Thyroid gland (tissue), 4 donors: ENCODE measurements around the gene BSPRY. TPM values are rescaled to one million over a fixed set of nuclear protein-coding genes. Genes with fewer than 3 reads are reported as not detected.
"Not testable (repeated sequence)": the region's sequence is repeated elsewhere in the genome, so short reads cannot be mapped to it uniquely, and the experiment has no call there.

ENCODE experiments used
- DNase-seq, 2 donors: peaks; one replicate each; pipeline ENCODE4 v3.0.0-alpha.2; 2019
- H3K27ac ChIP-seq, 3 donors: fragments of 200-600 bp; sonication (generic); 1 replicate in 2 of 3; 2 replicates in 1 of 3; pipeline ENCODE4 v1.5.1; 2016 to 2019; ENCODE audit warnings: mild to moderate bottlenecking in 1 of 3, moderate library complexity in 1 of 3
- H3K27me3 ChIP-seq: fragments of 200-600 bp; sonication (generic); one replicate; pipeline ENCODE4 v1.5.1; 2019
- H3K36me3 ChIP-seq, 2 donors: fragments of 200-600 bp; sonication (generic); one replicate each; pipeline ENCODE4 v1.5.1; 2016 to 2019
- H3K4me1 ChIP-seq, 2 donors: fragments of 200-600 bp; sonication (generic); one replicate each; pipeline ENCODE4 v1.5.1; 2017 to 2019
- H3K4me3 ChIP-seq, 3 donors: fragments of 200-600 bp; sonication (generic); replicated peaks in 1 of 3; 1 replicate in 2 of 3; 2 replicates in 1 of 3; pipeline ENCODE4 v1.5.1; 2016; ENCODE audit warnings: mild to moderate bottlenecking in 1 of 3
- H3K9me3 ChIP-seq: fragments of 200-600 bp; sonication (generic); one replicate; pipeline ENCODE4 v1.5.1; 2017
- POLR2A ChIP-seq, 2 donors: fragments of 450-650 bp; IDR thresholded peaks; one replicate each; pipeline ENCODE4 v1.6.1; 2017; ENCODE audit warnings: antibody characterized with exemption in 2 of 2, mild to moderate bottlenecking in 2 of 2, moderate library complexity in 1 of 2
- whole genome bisulfite sequencing, 2 donors: methylation state at CpG; one replicate each; pipeline ENCODE4 v1.1.5; 2017; 5-methylcytosine and 5-hydroxymethylcytosine counted together
- intact Hi-C: fragments of 100-400 bp; cut with DNase I; formaldehyde crosslinking; loops from one replicate; pipeline ENCODE4 v1.15.1; 2023
- total RNA-seq, 4 donors: library from RNA; depleted of rRNA; stranded (reverse); fragments of >200 nt; gene quantifications; one replicate each; pipeline ENCODE4 v1.2.3, GENCODE V29; 2016
- TF ChIP-seq, protein P1 (sequence below), 6 experiments: fragments of 200-600 bp in 3 of 6; fragments of 450-650 bp in 3 of 6; sonication (generic) in 3 of 6; IDR thresholded peaks; one replicate each; pipeline ENCODE4 v1.5.1; 2016 to 2019; ENCODE audit warnings: antibody characterized with exemption in 6 of 6, mild to moderate bottlenecking in 2 of 6, inconsistent platforms in 1 of 6, moderate library complexity in 1 of 6

The BSPRY gene
- total RNA-seq, 4 donors from 2014 or later, result 53.2 to 79.7 (median 67.1) TPM

DNA sequence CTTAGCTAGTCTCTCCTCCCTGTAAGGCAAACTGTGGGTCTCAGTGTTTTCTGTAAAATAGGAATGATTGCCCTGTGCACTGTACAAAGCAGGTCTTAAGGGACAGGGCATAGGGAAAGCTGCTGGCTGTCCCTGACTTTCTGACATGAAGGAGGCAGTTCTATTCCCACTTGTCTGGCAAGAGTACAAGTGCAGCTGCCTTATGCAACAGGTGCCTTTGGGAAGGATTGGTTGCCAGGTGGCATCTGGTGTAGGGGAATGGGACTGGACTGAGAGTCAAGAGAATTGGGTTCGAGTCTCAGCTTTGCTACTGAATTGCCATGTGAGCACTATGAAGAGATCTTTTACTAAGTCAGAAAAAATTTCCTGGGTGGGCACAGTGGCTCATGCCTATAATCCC, 10.0 kb downstream of the BSPRY start:
- peaks cover 16 to 28% of the 10 kb centered on the region in 2 donors for H3K4me1 ChIP-seq
- H3K27me3 ChIP-seq, result no peaks in the 10 kb centered on the region
- H3K9me3 ChIP-seq, result no peaks in the 10 kb centered on the region
- WGBS, 2 donors, result 62 to 100% methylated on average over 1 of the region's 1 CpG
- no peak for TF ChIP-seq POLR2A (IDR thresholded peaks at IDR 0.05)
- TF ChIP-seq, protein P1, sequence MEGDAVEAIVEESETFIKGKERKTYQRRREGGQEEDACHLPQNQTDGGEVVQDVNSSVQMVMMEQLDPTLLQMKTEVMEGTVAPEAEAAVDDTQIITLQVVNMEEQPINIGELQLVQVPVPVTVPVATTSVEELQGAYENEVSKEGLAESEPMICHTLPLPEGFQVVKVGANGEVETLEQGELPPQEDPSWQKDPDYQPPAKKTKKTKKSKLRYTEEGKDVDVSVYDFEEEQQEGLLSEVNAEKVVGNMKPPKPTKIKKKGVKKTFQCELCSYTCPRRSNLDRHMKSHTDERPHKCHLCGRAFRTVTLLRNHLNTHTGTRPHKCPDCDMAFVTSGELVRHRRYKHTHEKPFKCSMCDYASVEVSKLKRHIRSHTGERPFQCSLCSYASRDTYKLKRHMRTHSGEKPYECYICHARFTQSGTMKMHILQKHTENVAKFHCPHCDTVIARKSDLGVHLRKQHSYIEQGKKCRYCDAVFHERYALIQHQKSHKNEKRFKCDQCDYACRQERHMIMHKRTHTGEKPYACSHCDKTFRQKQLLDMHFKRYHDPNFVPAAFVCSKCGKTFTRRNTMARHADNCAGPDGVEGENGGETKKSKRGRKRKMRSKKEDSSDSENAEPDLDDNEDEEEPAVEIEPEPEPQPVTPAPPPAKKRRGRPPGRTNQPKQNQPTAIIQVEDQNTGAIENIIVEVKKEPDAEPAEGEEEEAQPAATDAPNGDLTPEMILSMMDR (IDR thresholded peaks at IDR 0.05), result no peak
- peak in 1 of 2 donors; percentile 37 for DNase-seq
- no peak overlapping the region for H3K4me3 ChIP-seq
- intact Hi-C loops, result no loop called here
- no peaks in the 10 kb centered on the region for H3K36me3 ChIP-seq
- no peak overlapping the region for H3K27ac ChIP-seq

DNA sequence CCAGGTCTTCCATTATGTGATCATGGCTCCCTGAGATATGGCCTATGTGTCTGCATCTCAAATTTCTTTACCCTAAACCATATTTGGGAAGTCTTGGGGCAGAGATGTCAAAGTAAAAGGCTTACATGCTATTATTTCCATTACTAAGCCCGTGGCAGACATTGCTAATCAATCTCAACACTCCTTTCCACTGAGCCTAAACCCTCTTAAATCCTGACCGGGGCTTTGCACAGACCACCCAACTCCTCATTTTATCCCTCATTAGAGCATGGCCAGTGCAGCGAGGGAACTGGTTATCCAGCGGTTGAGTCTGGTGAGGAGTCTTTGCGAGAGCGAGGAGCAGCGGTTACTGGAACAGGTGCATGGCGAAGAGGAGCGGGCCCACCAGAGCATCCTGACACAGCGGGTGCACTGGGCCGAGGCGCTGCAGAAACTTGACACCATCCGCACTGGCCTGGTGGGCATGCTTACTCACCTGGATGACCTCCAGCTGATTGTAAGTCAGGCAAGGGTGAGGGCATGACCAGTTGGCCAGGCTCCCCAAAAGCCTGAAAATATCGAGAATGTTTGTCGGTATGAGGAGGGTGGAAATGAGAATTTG, 11.0 kb downstream of the BSPRY start:
- H3K27me3 ChIP-seq, result no peaks in the 10 kb centered on the region
- TF ChIP-seq POLR2A (IDR thresholded peaks at IDR 0.05), result no peak
- TF ChIP-seq, protein P1 (IDR thresholded peaks at IDR 0.05), result no peak
- H3K9me3 ChIP-seq, result no peaks in the 10 kb centered on the region
- 91 to 93% methylated on average over 15 of the region's 15 CpGs for WGBS, 2 donors
- intact Hi-C loops, result no loop called here
- no peaks in the 10 kb centered on the region for H3K36me3 ChIP-seq
- DNase-seq, result no peak
- H3K4me1 ChIP-seq, result peaks cover 16 to 28% of the 10 kb centered on the region in 2 donors
- H3K27ac ChIP-seq, result no peak overlapping the region
- no peak overlapping the region for H3K4me3 ChIP-seq

DNA sequence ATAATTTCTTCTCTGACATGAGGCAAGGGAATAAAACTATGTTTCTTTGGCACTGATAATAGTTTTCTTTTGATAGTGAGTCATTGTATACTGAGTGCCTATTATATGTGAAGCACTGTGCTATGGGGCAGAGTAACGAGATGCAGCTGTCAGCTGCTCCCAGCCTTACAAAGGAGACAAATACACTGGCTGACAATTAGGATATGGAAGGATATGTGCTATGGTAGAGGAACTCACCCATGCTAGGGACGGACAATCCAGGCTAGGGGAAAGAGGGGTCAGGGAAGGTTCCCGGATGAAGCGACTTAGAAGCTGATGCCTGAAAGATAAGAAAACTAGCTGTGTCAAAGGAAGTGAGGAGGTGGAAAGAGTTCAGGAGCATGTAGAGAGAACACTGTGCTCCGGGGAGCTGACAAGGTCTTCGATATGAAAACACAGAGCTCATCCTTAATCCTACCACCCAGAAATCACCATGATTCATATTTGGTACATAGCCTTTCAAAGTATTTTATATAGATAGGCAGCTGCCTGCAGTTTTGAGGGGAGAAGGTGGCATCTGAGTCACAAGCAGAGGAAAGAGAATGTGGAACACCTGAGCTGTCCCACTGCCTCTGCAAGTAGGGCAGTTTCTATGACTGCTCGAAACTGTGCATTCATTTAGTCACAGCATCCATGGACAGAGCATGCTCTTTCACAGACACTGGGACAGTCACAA, 12.1 kb downstream of the BSPRY start:
- Histone ChIP-seq H3K36me3 (no peaks in the 10 kb centered on the region), H3K4me3 (no peak overlapping the region), H3K27ac (peak overlapping the region; percentile 35 to 64 (median 51)), H3K9me3 (no peaks in the 10 kb centered on the region), H3K4me1 (peaks cover 16 to 28% of the 10 kb centered on the region in 2 donors), H3K27me3 (no peaks in the 10 kb centered on the region)
- intact Hi-C loops, result no loop called here
- WGBS, 2 donors, result 72 to 75% methylated on average over 7 of the region's 7 CpGs
- TF ChIP-seq, protein P1 (IDR thresholded peaks at IDR 0.05), result no peak
- no peak for TF ChIP-seq POLR2A (IDR thresholded peaks at IDR 0.05)
- no peak for DNase-seq

DNA sequence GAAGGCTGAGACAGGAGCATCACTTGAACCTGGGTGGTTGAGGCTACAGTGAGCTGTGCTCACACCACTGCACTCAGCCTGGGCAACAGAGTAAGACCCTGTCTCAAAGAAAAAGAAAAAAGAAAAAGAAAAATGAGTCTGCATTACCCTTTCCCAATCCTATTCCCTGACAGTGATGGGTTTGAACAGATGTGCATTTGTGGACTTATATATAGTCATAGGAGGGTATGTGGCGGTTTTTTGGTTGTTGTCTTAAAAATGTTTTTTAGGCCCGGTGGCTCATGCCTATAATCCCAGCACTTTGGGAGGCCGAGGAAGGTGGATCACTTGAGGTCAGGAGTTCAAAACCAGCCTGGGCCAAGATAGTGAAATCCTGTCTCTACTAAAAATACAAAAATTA, 14.0 kb downstream of the BSPRY start:
- WGBS, 2 donors, result 84 to 93% methylated on average over 3 of the region's 3 CpGs
- H3K9me3 ChIP-seq, result no peaks in the 10 kb centered on the region
- H3K4me3 ChIP-seq, result no peak overlapping the region
- no peaks in the 10 kb centered on the region for H3K27me3 ChIP-seq
- peak overlapping the region; percentile 42 to 90 (median 57) for H3K27ac ChIP-seq
- intact Hi-C loops, result no loop called here
- no peaks in the 10 kb centered on the region for H3K36me3 ChIP-seq
- TF ChIP-seq, protein P1 (IDR thresholded peaks at IDR 0.05), result no peak
- no peak for TF ChIP-seq POLR2A (IDR thresholded peaks at IDR 0.05)
- DNase-seq, result no peak
- peaks cover 16 to 28% of the 10 kb centered on the region in 2 donors for H3K4me1 ChIP-seq

DNA sequence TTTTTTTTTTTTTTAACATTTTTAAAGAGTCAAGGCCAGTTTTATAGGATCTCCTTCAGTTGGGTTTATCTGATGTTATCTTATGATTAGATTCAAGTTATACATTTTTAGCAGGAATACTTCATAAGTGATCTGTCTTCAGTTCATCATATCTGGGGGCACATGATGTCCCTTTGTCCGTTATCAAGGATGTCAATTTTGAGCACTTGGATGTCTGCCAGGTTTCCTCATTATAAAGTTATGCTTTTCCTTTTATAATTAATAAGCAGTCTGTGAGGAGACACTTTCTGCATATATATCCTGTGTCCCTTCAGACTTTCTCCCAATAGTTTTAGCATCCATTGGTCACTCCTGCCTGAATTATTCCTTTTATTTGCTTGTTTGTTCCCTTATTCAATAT, 15.6 kb downstream of the BSPRY start:
- 72 to 83% methylated on average over 1 of the region's 1 CpG for WGBS, 2 donors
- peaks cover 16 to 28% of the 10 kb centered on the region in 2 donors for H3K4me1 ChIP-seq
- H3K27ac ChIP-seq, result no peak overlapping the region
- no peaks in the 10 kb centered on the region for H3K36me3 ChIP-seq
- intact Hi-C loops, result no loop called here
- H3K4me3 ChIP-seq, result no peak overlapping the region
- H3K9me3 ChIP-seq, result no peaks in the 10 kb centered on the region
- no peak for DNase-seq
- no peaks in the 10 kb centered on the region for H3K27me3 ChIP-seq
- TF ChIP-seq POLR2A (IDR thresholded peaks at IDR 0.05), result no peak
- TF ChIP-seq, protein P1 (IDR thresholded peaks at IDR 0.05), result no peak

DNA sequence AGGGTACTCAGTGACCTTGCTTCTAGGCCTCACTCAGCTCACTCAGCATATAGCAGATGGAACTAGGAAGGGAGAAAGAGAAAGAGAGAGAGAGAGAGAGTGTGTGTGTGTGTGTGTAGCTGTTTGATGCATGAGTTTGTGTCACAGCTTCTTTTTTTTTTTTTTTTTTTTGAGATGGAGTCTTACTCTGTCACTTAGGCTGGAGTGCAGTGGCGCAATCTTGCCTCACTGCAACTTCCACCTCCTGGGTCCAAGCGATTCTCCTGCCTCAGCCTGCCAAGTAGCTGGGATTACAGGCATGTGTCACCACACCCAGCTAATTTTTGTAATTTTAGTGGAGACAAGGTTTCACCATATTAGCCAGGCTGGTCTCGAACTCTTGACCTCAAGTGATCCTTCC, 16.3 kb downstream of the BSPRY start:
- H3K27ac ChIP-seq, H3K27me3 ChIP-seq, DNase-seq, H3K9me3 ChIP-seq, H3K36me3 ChIP-seq, H3K4me3 ChIP-seq, intact Hi-C loops: not testable (repeated sequence)
- peaks cover 15 to 24% of the 10 kb centered on the region in 2 donors for H3K4me1 ChIP-seq
- WGBS, 2 donors, result 86 to 98% methylated on average over 3 of the region's 3 CpGs
